Esophagus muscularis mucosa (tissue), 4 donors: ENCODE results near the gene SLC2A13. TPM values are rescaled to one million over a fixed set of nuclear protein-coding genes. Genes with fewer than 3 reads are reported as not detected.

Experiments used
- DNase-seq: peaks from one replicate; pipeline ENCODE4 v3.0.0-alpha.2; 2017; ENCODE audit errors: extremely low spot score
- H3K27ac ChIP-seq, 4 donors: fragments of 200-600 bp; sonication (generic); replicated peaks in 1 of 4; 1 replicate in 3 of 4; 2 replicates in 1 of 4; pipeline ENCODE4 v1.5.1; 2016 to 2019; ENCODE audit warnings: mild to moderate bottlenecking in 1 of 4
- H3K27me3 ChIP-seq, 4 donors: fragments of 200-600 bp; sonication (generic); one replicate each; pipeline versions ENCODE4 v1.5.1 to v1.6.0; 2016 to 2019
- H3K36me3 ChIP-seq, 4 donors: fragments of 200-600 bp; sonication (generic); one replicate each; pipeline ENCODE4 v1.5.1; 2016 to 2019
- H3K4me1 ChIP-seq, 4 donors: fragments of 200-600 bp; sonication (generic); one replicate each; pipeline ENCODE4 v1.5.1; 2016 to 2019
- H3K4me3 ChIP-seq, 4 donors: fragments of 200-600 bp; sonication (generic); 1 replicate in 2 of 4; 2 replicates in 2 of 4; pipeline ENCODE4 v1.5.1; 2016 to 2019; ENCODE audit warnings: mild to moderate bottlenecking in 4 of 4, moderate library complexity in 1 of 4
- H3K9me3 ChIP-seq, 4 donors: fragments of 200-600 bp; sonication (generic); 1 replicate in 3 of 4; 2 replicates in 1 of 4; pipeline ENCODE4 v1.5.1; 2016 to 2019
- EP300 ChIP-seq: sonication (generic); formaldehyde crosslinking; IDR thresholded peaks from one replicate; pipeline ENCODE4 v1.6.1; 2017; ENCODE audit warnings: antibody characterized with exemption
- POLR2A ChIP-seq: fragments of 450-650 bp; IDR thresholded peaks from one replicate; pipeline ENCODE4 v1.6.1; 2017; ENCODE audit warnings: antibody characterized with exemption, moderate library complexity, mild to moderate bottlenecking, low read depth
- POLR2AphosphoS5 ChIP-seq, 2 donors: sonication (generic); formaldehyde crosslinking; IDR thresholded peaks; one replicate each; pipeline ENCODE4 v1.6.1; 2017; ENCODE audit warnings: antibody characterized with exemption in 2 of 2
- WGBS: methylation state at CpG from one replicate; pipeline ENCODE4 v1.1.5; 2018; 5-methylcytosine and 5-hydroxymethylcytosine counted together
- intact Hi-C: fragments of 100-400 bp; cut with DNase I; formaldehyde crosslinking; loops from one replicate; pipeline ENCODE4 v1.15.1; 2023
- total RNA-seq, 4 donors: library from RNA; depleted of rRNA; stranded (reverse); fragments of >200 nt; gene quantifications; one replicate each; pipeline versions ENCODE4 v1.1.0 to v1.2.1, GENCODE V29; 2016
- TF ChIP-seq, protein P1 (sequence below), 3 experiments: fragments of 200-600 bp in 2 of 3; fragments of 450-650 bp in 1 of 3; sonication (generic) in 2 of 3; IDR thresholded peaks; one replicate each; pipeline ENCODE4 v1.5.1; 2017 to 2019; ENCODE audit warnings: antibody characterized with exemption in 3 of 3, mild to moderate bottlenecking in 2 of 3, moderate library complexity in 1 of 3

SLC2A13 gene
- total RNA-seq, 4 donors from 2014 or later, result 19.6 to 25.7 (median 21.4) TPM

DNA sequence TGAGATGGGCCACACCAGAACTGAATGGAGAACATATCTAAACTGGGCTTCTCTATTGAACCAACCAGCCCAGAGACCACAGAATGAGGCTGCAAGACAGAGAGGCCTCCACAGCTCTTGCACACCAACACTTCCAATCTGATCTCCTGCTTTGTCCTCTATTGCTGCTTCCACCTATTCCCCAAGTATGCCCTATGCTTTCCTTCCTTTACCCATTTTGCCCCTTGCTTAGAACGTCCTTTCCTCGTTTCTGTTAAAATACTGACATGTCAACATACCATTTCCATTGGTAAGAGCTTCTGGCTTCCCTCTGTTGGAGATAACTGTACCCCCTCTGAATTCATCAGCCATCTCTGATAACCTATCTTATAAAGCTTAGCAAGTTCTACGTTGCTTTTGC is 2.8 kb downstream of the SLC2A13 start:
- intact Hi-C loops, result loop anchor here (5.0 kb wide), 1 partner anchor 51 kb away; no protein-coding TSS in a partner anchor
- H3K27ac ChIP-seq, result peak overlapping the region in 1 of 4 donors; percentile 16
- no peaks in the 10 kb centered on the region for H3K36me3 ChIP-seq
- H3K27me3 ChIP-seq, result no peaks in the 10 kb centered on the region
- H3K4me3 ChIP-seq, result peak overlapping the region in 3 of 4 donors; percentile 0 to 80 (median 3)
- peaks cover 7 to 70% (median 61%) of the 10 kb centered on the region in 4 donors for H3K4me1 ChIP-seq
- H3K9me3 ChIP-seq, result no peaks in the 10 kb centered on the region
- 81% methylated on average over 3 of the region's 3 CpGs for WGBS
- no peak for DNase-seq
- TF ChIP-seq EP300, result no peak
- no peak for TF ChIP-seq POLR2AphosphoS5 (IDR thresholded peaks at IDR 0.05)
- TF ChIP-seq POLR2A, result no peak
- TF ChIP-seq, protein P1, sequence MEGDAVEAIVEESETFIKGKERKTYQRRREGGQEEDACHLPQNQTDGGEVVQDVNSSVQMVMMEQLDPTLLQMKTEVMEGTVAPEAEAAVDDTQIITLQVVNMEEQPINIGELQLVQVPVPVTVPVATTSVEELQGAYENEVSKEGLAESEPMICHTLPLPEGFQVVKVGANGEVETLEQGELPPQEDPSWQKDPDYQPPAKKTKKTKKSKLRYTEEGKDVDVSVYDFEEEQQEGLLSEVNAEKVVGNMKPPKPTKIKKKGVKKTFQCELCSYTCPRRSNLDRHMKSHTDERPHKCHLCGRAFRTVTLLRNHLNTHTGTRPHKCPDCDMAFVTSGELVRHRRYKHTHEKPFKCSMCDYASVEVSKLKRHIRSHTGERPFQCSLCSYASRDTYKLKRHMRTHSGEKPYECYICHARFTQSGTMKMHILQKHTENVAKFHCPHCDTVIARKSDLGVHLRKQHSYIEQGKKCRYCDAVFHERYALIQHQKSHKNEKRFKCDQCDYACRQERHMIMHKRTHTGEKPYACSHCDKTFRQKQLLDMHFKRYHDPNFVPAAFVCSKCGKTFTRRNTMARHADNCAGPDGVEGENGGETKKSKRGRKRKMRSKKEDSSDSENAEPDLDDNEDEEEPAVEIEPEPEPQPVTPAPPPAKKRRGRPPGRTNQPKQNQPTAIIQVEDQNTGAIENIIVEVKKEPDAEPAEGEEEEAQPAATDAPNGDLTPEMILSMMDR (IDR thresholded peaks at IDR 0.05), result no peak

DNA sequence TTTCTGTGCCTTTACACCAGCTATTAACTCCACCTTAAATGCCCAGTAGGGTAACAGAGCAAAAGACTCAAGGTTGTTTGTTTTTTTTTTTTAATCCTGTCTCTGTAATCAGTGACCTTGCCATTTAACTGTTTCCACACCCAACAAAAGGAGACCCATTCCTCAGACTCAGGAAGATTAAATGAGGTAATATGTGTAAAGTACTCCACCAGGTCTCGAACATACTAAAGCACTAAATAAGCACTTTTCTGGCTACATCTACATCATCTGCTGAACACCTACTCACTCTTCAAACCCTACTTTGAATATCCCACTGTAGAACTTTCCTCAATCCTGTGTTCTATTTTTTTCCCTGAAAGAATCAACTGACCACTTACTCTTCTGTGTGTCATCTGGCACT is 4.1 kb downstream of the SLC2A13 start:
- Histone ChIP-seq H3K27ac (no peak overlapping the region), H3K36me3 (no peaks in the 10 kb centered on the region), H3K27me3 (no peaks in the 10 kb centered on the region), H3K9me3 (no peaks in the 10 kb centered on the region), H3K4me1 (peaks cover 7 to 59% (median 48%) of the 10 kb centered on the region in 4 donors), H3K4me3 (no peak overlapping the region)
- DNase-seq, result no peak
- WGBS, result 91% methylated on average over 1 of the region's 1 CpG
- intact Hi-C loops, result loop anchor here (5.0 kb wide), 1 partner anchor 49 kb away; no protein-coding TSS in a partner anchor
- TF ChIP-seq POLR2AphosphoS5 (IDR thresholded peaks at IDR 0.05) (no peak), EP300 (no peak), POLR2A (no peak)
- TF ChIP-seq, protein P1 (IDR thresholded peaks at IDR 0.05), result no peak

DNA sequence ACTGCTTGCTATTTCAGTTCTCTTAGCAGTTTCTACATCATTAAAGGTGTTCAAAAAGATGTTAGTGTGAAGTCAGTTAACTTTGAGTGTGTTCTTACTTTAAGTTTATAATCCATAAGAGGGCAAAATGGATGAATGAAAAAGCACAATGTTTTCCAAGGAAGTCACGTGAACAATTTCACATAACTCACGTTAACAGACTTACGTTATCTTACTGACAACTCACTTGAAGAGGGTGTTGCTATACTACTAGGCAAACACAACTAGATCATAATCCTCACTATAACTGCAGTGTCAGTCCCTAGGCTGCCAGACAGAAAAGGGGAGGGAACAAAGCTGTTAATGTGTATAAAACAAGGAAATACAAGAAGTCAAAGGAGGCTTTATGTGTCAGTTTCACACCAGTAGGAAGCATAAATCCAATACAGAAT is 6.4 kb downstream of the SLC2A13 start:
- H3K27ac ChIP-seq, result no peak overlapping the region
- intact Hi-C loops, result no loop called here
- H3K27me3 ChIP-seq, result no peaks in the 10 kb centered on the region
- H3K36me3 ChIP-seq, result no peaks in the 10 kb centered on the region
- H3K4me1 ChIP-seq, result peaks cover 4 to 47% (median 35%) of the 10 kb centered on the region in 4 donors
- TF ChIP-seq POLR2AphosphoS5 (IDR thresholded peaks at IDR 0.05), result no peak
- TF ChIP-seq, protein P1 (IDR thresholded peaks at IDR 0.05), result no peak
- TF ChIP-seq POLR2A, result no peak
- no peak for TF ChIP-seq EP300
- H3K9me3 ChIP-seq, result no peaks in the 10 kb centered on the region
- no peak overlapping the region for H3K4me3 ChIP-seq
- no peak for DNase-seq
- WGBS, result 33% methylated on average over 3 of the region's 3 CpGs

DNA sequence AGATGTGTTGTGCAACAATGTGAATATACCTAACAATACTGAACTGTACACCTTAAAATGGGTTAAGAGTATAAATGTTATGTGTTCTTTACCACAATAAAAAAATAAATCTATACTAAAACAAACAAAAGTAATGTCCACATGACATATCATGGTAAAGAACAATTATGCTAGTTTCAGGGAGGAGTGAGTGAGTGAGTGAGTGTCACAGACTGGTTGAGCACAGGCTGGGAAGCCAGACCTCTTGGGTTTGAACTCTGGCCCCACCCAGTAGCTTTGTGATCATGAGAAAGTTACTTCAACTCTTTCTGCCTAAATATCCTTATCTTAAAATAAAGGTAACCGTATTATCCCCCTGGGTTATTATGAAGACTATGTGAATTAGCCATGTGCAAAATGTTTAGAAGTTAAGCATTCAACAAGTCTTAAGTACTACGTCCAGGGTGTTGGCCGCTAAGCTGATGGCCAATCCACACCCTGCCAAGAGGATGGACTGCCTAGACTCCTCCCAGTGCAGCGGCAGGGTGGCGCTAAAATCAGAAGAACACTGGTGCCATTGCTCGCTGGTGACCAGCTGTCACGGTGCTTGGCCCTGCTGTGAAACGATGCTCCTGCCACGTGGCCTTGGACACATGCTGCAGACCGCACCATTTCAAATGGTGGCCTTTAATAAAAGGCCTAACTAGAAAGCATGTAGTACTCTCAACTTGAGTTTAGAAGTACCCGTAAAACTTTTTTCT is 7.3 kb downstream of the SLC2A13 start:
- 95% methylated on average over 9 of the region's 11 CpGs for WGBS
- intact Hi-C loops, result no loop called here
- no peak for TF ChIP-seq POLR2A
- no peak for TF ChIP-seq POLR2AphosphoS5 (IDR thresholded peaks at IDR 0.05)
- no peak for TF ChIP-seq EP300
- TF ChIP-seq, protein P1 (IDR thresholded peaks at IDR 0.05), result no peak
- H3K27ac ChIP-seq, result no peak overlapping the region
- H3K36me3 ChIP-seq, result no peaks in the 10 kb centered on the region
- H3K4me1 ChIP-seq, result peaks cover 4 to 38% (median 26%) of the 10 kb centered on the region in 4 donors
- DNase-seq, result no peak
- no peaks in the 10 kb centered on the region for H3K9me3 ChIP-seq
- no peaks in the 10 kb centered on the region for H3K27me3 ChIP-seq
- no peak overlapping the region for H3K4me3 ChIP-seq
